Caco-2 (cell line): ENCODE measurements around the gene SOS1. TPM values are rescaled to one million over a fixed set of nuclear protein-coding genes. Genes with fewer than 3 reads are reported as not detected.

Source experiments
- BruUV-seq: library from RNA; stranded (reverse); fragments of 400-500 nt; replicated peaks from 2 replicates; lab custom pipeline; 2021; lab: Mats Ljungman, UMichigan
- CTCF ChIA-PET: fragments of 300-600 bp; sonication (Branson Sonifier 250); formaldehyde crosslinking; loops from one replicate; lab custom pipeline; 2022; ENCODE audit warnings: antibody characterized with exemption; lab: Charles Lee
- POLR2A ChIA-PET: fragments of 300-600 bp; sonication (Branson Sonifier 250); formaldehyde crosslinking; loops from one replicate; lab custom pipeline; 2022; ENCODE audit warnings: antibody characterized with exemption; lab: Charles Lee
- DNase-seq, 2 experiments: peaks; one replicate each; pipeline versions ENCODE4 v3.0.0 to v3.0.0-alpha.2; 2020 to 2022
- H3K27me3 ChIP-seq: replicated peaks from 2 replicates; pipeline ENCODE4 v1.6.0; 2011; ENCODE audit warnings: low read length; ENCODE audit not compliant: control insufficient read depth, insufficient read depth
- H3K36me3 ChIP-seq: 2 replicates; pipeline ENCODE4 v1.5.1; 2011; ENCODE audit warnings: low read length; ENCODE audit not compliant: control insufficient read depth, insufficient read depth
- H3K4me1 ChIP-seq: fragments of 250-450 bp; sonication (Bioruptor Pico); 2 replicates; pipeline ENCODE4 v1.5.1; 2020; ENCODE audit warnings: mild to moderate bottlenecking
- H3K4me3 ChIP-seq: 2 replicates; pipeline ENCODE4 v1.5.1; 2011; ENCODE audit warnings: low read depth, mild to moderate bottlenecking, control low read depth, low read length
- H3K9me3 ChIP-seq: fragments of 250-450 bp; sonication (Bioruptor Pico); 2 replicates; pipeline ENCODE4 v1.5.1; 2020; ENCODE audit warnings: mild to moderate bottlenecking, moderate library complexity
- H3K27ac Mint-ChIP-seq: one replicate; pipeline ENCODE4 v1.8.0; 2022; ENCODE audit warnings: mixed read lengths; ENCODE audit not compliant: unreplicated experiment
- H3K27me3 Mint-ChIP-seq: one replicate; pipeline ENCODE4 v1.8.0; 2022; ENCODE audit warnings: mixed read lengths; ENCODE audit not compliant: insufficient read depth, unreplicated experiment
- H3K36me3 Mint-ChIP-seq: one replicate; pipeline ENCODE4 v1.8.0; 2022; ENCODE audit warnings: mild to moderate bottlenecking, mixed read lengths; ENCODE audit not compliant: insufficient read depth, unreplicated experiment
- H3K4me1 Mint-ChIP-seq: one replicate; pipeline ENCODE4 v1.8.0; 2022; ENCODE audit warnings: low read depth, mixed read lengths; ENCODE audit not compliant: unreplicated experiment
- H3K4me3 Mint-ChIP-seq: one replicate; pipeline ENCODE4 v1.8.0; 2022; ENCODE audit warnings: mild to moderate bottlenecking, moderate library complexity, mixed read lengths; ENCODE audit not compliant: unreplicated experiment
- H3K9me3 Mint-ChIP-seq: one replicate; pipeline ENCODE4 v1.8.0; 2022; ENCODE audit warnings: mixed read lengths; ENCODE audit not compliant: unreplicated experiment
- CTCF ChIP-seq, 2 experiments: fragments of 200-600 bp in 1 of 2; IDR thresholded peaks; 1 replicate in 1 of 2; 2 replicates in 1 of 2; pipeline versions ENCODE4 v1.5.1 to v1.8.0; 2011 to 2022; ENCODE audit warnings: antibody characterized with exemption in 1 of 2, control low read depth in 1 of 2, inconsistent platforms in 1 of 2, low read depth in 1 of 2, low read length in 1 of 2, mild to moderate bottlenecking in 1 of 2, moderate library complexity in 1 of 2; ENCODE audit not compliant: insufficient read depth in 1 of 2, severe bottlenecking in 1 of 2, unreplicated experiment in 1 of 2
- intact Hi-C: fragments of 100-400 bp; cut with micrococcal nuclease; formaldehyde crosslinking; loops from one replicate; pipeline ENCODE4 v1.10.0; 2022; ENCODE audit not compliant: unreplicated experiment
- total RNA-seq: library from RNA; stranded (reverse); gene quantifications from 2 replicates; pipeline ENCODE4 v1.2.3, GENCODE V29; 2022

SOS1 gene
- total RNA-seq, 1 experiment from 2014 or later = 49.7 TPM

DNA sequence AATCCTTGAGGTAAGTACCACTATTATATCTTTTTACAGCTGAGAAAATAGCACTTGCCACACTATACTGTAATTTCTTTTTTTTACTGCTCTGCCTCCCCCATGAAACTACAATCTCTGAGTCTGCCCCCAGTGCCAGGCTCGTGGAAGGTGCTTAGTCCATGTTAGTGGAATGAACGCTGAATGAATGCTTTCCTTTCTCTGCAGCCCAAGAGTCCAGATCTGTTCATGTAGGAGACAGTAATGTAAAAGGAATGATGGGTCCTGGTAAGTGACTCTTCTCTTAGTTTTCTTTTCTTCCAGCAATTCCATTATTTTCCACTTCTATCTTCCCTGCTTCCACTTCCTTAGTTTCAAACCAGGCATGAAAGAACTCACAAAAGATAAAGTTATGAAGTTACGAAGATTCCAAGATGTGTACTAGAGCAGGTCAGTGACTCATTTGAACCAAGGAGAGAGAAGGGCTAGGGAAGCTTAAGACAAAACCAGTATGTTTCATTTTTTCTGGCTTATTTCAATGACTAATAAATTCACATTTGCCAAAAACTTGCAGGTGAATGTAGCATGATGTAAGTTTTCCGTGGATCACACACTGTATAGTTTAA, 185.2 kb downstream of the SOS1 start:
- DNase-seq = no peak
- no peak overlapping the region for H3K4me3 Mint-ChIP-seq
- H3K36me3 ChIP-seq = no peaks in the 10 kb centered on the region
- no peaks in the 10 kb centered on the region; the same call in 1 of the 2 replicates for H3K27me3 ChIP-seq
- H3K4me3 ChIP-seq = no peak overlapping the region
- BruUV-seq = no TSS peak
- H3K9me3 ChIP-seq = no peaks in the 10 kb centered on the region; the same call in 1 of the 2 replicates
- CTCF ChIA-PET = no interaction called here
- H3K36me3 Mint-ChIP-seq = no peaks in the 10 kb centered on the region
- no peak overlapping the region for H3K27ac Mint-ChIP-seq
- no peaks in the 10 kb centered on the region for H3K27me3 Mint-ChIP-seq
- TF ChIP-seq CTCF (IDR thresholded peaks at IDR 0.05; ENCODE audit: insufficient read depth in 1 of 2, low read depth in 1 of 2, low read length in 1 of 2, severe bottlenecking in 1 of 2, unreplicated experiment in 1 of 2) = no peak
- peaks cover 12% of the 10 kb centered on the region for H3K4me1 Mint-ChIP-seq
- H3K4me1 ChIP-seq = peaks cover 15% of the 10 kb centered on the region
- intact Hi-C loops = no loop called here
- POLR2A ChIA-PET = no interaction called here
- H3K9me3 Mint-ChIP-seq = no peaks in the 10 kb centered on the region

GRCh38 chr2:38934742-38935141, 186.1 kb downstream of the SOS1 start:
- Histone ChIP-seq H3K36me3 (no peaks in the 10 kb centered on the region), H3K4me3 (no peak overlapping the region), H3K27me3 (no peaks in the 10 kb centered on the region; the same call in 1 of the 2 replicates), H3K4me1 (peaks cover 15% of the 10 kb centered on the region), H3K9me3 (no peaks in the 10 kb centered on the region)
- no TSS peak for BruUV-seq
- Mint-ChIP-seq H3K9me3 (no peaks in the 10 kb centered on the region), H3K4me3 (no peak overlapping the region), H3K36me3 (no peaks in the 10 kb centered on the region), H3K27me3 (no peaks in the 10 kb centered on the region), H3K27ac (no peak overlapping the region), H3K4me1 (peaks cover 12% of the 10 kb centered on the region)
- intact Hi-C loops = no loop called here
- no peak for DNase-seq
- no peak for TF ChIP-seq CTCF (IDR thresholded peaks at IDR 0.05; ENCODE audit: insufficient read depth in 1 of 2, low read depth in 1 of 2, low read length in 1 of 2, severe bottlenecking in 1 of 2, unreplicated experiment in 1 of 2)
- ChIA-PET POLR2A (no interaction called here), CTCF (no interaction called here)

- BruUV-seq = no TSS peak
- Histone ChIP-seq H3K9me3 (no peaks in the 10 kb centered on the region), H3K4me3 (no peak overlapping the region), H3K36me3 (no peaks in the 10 kb centered on the region), H3K4me1 (peaks cover 15% of the 10 kb centered on the region), H3K27me3 (no peaks in the 10 kb centered on the region; the same call in 1 of the 2 replicates)
- no peak for TF ChIP-seq CTCF (IDR thresholded peaks at IDR 0.05; ENCODE audit: insufficient read depth in 1 of 2, low read depth in 1 of 2, low read length in 1 of 2, severe bottlenecking in 1 of 2, unreplicated experiment in 1 of 2)
- H3K9me3 Mint-ChIP-seq = no peaks in the 10 kb centered on the region
- intact Hi-C loops = no loop called here
- POLR2A ChIA-PET = no interaction called here
- H3K4me1 Mint-ChIP-seq = peaks cover 12% of the 10 kb centered on the region
- no peak overlapping the region for H3K4me3 Mint-ChIP-seq
- H3K36me3 Mint-ChIP-seq = no peaks in the 10 kb centered on the region
- no peak overlapping the region for H3K27ac Mint-ChIP-seq
- no peak for DNase-seq
- H3K27me3 Mint-ChIP-seq = no peaks in the 10 kb centered on the region
- CTCF ChIA-PET = no interaction called here
These were observed 187.2 kb downstream of the SOS1 start for GRCh38 chr2:38933653-38934052.
